ENCODE data around the gene MAP4K1.

Gene MAP4K1

GRCh38 chr19:38655148-38655824 lies 37.5 kb upstream of the MAP4K1 start:
- Histone ChIP-seq H3K79me2 (ENCODE audit: low read length) (peaks cover 100% of the 10 kb centered on the region), H3K9me3 (ENCODE audit: insufficient read depth, low read length) (no peaks in the 10 kb centered on the region), H3K36me3 (replicated peaks; ENCODE audit: low read depth, low read length) (peaks cover 48% of the 10 kb centered on the region), H3K9ac (ENCODE audit: low read length) (peak overlapping the region; percentile 37; the same call in 1 of the 2 replicates), H3K27me3 (ENCODE audit: low read depth, low read length) (no peaks in the 10 kb centered on the region), H3K4me2 (ENCODE audit: low read length) (peak overlapping the region; percentile 60), H4K20me1 (ENCODE audit: insufficient read depth, low read length) (peaks cover 86% of the 10 kb centered on the region), H3K4me3 (ENCODE audit: low read length) (peak overlapping the region; percentile 43), H3K4me1 (ENCODE audit: low read length) (peaks cover 64% of the 10 kb centered on the region), H3K27ac (ENCODE audit: low read length) (peak overlapping the region; percentile 76), H2AFZ (ENCODE audit: low read depth, low read length) (no peak overlapping the region)
- TF ChIP-seq EZH2phosphoT487 (IDR thresholded peaks at IDR 0.05; ENCODE audit: low read depth) (no peak), CTCF (IDR thresholded peaks at IDR 0.05; ENCODE audit: low read depth, low read length) (no peak)

GRCh38 chr19:38654628-38655055 lies 36.9 kb upstream of the MAP4K1 start:
- Histone ChIP-seq H3K4me3 (ENCODE audit: low read length) (peak overlapping the region; percentile 43; the same call in 1 of the 2 replicates), H4K20me1 (ENCODE audit: insufficient read depth, low read length) (peaks cover 88% of the 10 kb centered on the region), H3K4me1 (ENCODE audit: low read length) (peaks cover 70% of the 10 kb centered on the region)

GRCh38 chr19:38653028-38653571 lies 35.3 kb upstream of the MAP4K1 start:
- no peak overlapping the region for H3K27ac ChIP-seq (ENCODE audit: low read length)
- H3K4me3 ChIP-seq (ENCODE audit: low read length), result no peak overlapping the region
- H3K4me1 ChIP-seq (ENCODE audit: low read length), result peaks cover 77% of the 10 kb centered on the region

More at GRCh38 chr19:38654628-38655055, 36.9 kb upstream of the MAP4K1 start:
- H3K36me3 ChIP-seq (replicated peaks; ENCODE audit: low read depth, low read length), result peaks cover 53% of the 10 kb centered on the region
- H3K9ac ChIP-seq (ENCODE audit: low read length), result peak overlapping the region; percentile 37; the same call in 1 of the 2 replicates
- H3K9me3 ChIP-seq (ENCODE audit: insufficient read depth, low read length), result no peaks in the 10 kb centered on the region
- H3K27me3 ChIP-seq (ENCODE audit: low read depth, low read length), result no peaks in the 10 kb centered on the region
- H3K79me2 ChIP-seq (ENCODE audit: low read length), result peaks cover 100% of the 10 kb centered on the region
- no peak for TF ChIP-seq CTCF (IDR thresholded peaks at IDR 0.05; ENCODE audit: low read depth, low read length)
- TF ChIP-seq EZH2phosphoT487 (IDR thresholded peaks at IDR 0.05; ENCODE audit: low read depth), result no peak
- H3K4me2 ChIP-seq (ENCODE audit: low read length), result peak overlapping the region; percentile 60
- H2AFZ ChIP-seq (ENCODE audit: low read depth, low read length), result no peak overlapping the region
- peak overlapping the region; percentile 76 for H3K27ac ChIP-seq (ENCODE audit: low read length)

More at GRCh38 chr19:38653028-38653571, 35.3 kb upstream of the MAP4K1 start:
- Histone ChIP-seq H3K4me2 (ENCODE audit: low read length) (no peak overlapping the region), H3K36me3 (replicated peaks; ENCODE audit: low read depth, low read length) (peaks cover 46% of the 10 kb centered on the region), H3K79me2 (ENCODE audit: low read length) (peaks cover 100% of the 10 kb centered on the region), H3K27me3 (ENCODE audit: low read depth, low read length) (no peaks in the 10 kb centered on the region), H3K9ac (ENCODE audit: low read length) (no peak overlapping the region), H4K20me1 (ENCODE audit: insufficient read depth, low read length) (peaks cover 86% of the 10 kb centered on the region), H3K9me3 (ENCODE audit: insufficient read depth, low read length) (no peaks in the 10 kb centered on the region), H2AFZ (ENCODE audit: low read depth, low read length) (no peak overlapping the region)
- no peak for TF ChIP-seq EZH2phosphoT487 (IDR thresholded peaks at IDR 0.05; ENCODE audit: low read depth)
- no peak for TF ChIP-seq CTCF (IDR thresholded peaks at IDR 0.05; ENCODE audit: low read depth, low read length)

Measured in OCI-LY3 (cell line).